ENCODE measurements around the gene IL21R.

Gene IL21R

DNA sequence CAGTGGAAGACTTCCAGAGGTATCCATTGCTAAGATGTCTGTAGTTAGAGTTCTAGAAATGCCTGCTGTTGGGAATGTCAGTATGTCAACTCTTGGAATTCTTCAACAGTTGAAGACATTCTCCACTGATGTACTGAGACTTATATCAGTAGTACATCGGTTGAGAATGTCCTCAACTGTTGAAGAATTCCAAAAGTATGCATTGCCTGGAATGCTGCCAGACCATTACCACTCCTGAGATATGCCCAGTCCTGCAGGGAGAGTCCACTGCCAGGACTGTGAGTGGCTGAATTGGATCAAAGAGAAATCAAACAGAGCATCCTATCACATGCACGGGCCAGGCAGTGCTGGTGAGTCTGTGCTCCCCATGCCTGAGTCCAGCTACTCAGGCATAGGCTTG is 42.0 kb downstream of the IL21R start:
- in situ Hi-C loops (cut with HindIII; ENCODE audit: low sequenced_read_pairs): no loop called here
- DNase-seq (ENCODE audit: low read depth, low spot score): peak; percentile 58
- H3K4me3 ChIP-seq (ENCODE audit: low read depth, low read length): no peak overlapping the region
- TF ChIP-seq, protein P1, sequence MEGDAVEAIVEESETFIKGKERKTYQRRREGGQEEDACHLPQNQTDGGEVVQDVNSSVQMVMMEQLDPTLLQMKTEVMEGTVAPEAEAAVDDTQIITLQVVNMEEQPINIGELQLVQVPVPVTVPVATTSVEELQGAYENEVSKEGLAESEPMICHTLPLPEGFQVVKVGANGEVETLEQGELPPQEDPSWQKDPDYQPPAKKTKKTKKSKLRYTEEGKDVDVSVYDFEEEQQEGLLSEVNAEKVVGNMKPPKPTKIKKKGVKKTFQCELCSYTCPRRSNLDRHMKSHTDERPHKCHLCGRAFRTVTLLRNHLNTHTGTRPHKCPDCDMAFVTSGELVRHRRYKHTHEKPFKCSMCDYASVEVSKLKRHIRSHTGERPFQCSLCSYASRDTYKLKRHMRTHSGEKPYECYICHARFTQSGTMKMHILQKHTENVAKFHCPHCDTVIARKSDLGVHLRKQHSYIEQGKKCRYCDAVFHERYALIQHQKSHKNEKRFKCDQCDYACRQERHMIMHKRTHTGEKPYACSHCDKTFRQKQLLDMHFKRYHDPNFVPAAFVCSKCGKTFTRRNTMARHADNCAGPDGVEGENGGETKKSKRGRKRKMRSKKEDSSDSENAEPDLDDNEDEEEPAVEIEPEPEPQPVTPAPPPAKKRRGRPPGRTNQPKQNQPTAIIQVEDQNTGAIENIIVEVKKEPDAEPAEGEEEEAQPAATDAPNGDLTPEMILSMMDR (IDR thresholded peaks at IDR 0.05; ENCODE audit: low read depth, low read length): no peak

GRCh38 chr16:27444470-27444869 is 42.5 kb downstream of the IL21R start:
- H3K4me3 ChIP-seq (ENCODE audit: low read depth, low read length): no peak overlapping the region
- TF ChIP-seq, protein P1 (IDR thresholded peaks at IDR 0.05; ENCODE audit: low read depth, low read length): no peak
- in situ Hi-C loops (cut with HindIII; ENCODE audit: low sequenced_read_pairs): no loop called here
- no peak for DNase-seq (ENCODE audit: low read depth, low spot score)

- H3K4me3 ChIP-seq (ENCODE audit: low read depth, low read length): no peak overlapping the region
- DNase-seq (ENCODE audit: low read depth, low spot score): no peak
- TF ChIP-seq, protein P1 (IDR thresholded peaks at IDR 0.05; ENCODE audit: low read depth, low read length): peak; percentile 4
- in situ Hi-C loops (cut with HindIII; ENCODE audit: low sequenced_read_pairs): no loop called here
These were observed 43.7 kb downstream of the IL21R start for GRCh38 chr16:27445502-27446175.

DNA sequence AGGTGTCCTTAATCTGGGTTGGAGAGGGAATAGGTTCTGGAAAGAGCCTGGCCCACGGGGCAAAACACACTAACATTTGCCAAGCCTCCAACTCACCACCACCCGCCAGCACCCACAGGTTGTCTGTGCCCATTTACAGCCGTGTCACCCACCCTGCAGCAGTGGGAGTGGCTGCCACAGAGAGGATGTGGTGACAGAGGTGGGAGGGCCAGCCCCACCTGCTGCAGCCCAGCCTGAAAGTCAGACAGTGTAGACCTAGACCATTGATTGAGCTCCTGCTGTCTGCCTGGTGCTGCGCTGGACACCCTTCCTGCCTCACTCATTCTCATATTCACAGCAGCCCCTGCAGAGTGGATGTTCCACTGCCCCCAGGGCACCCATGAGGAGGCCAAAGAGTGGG is 44.7 kb downstream of the IL21R start:
- TF ChIP-seq, protein P1 (IDR thresholded peaks at IDR 0.05; ENCODE audit: low read depth, low read length): no peak
- H3K4me3 ChIP-seq (ENCODE audit: low read depth, low read length): no peak overlapping the region
- in situ Hi-C loops (cut with HindIII; ENCODE audit: low sequenced_read_pairs): no loop called here
- no peak for DNase-seq (ENCODE audit: low read depth, low spot score)

GRCh38 chr16:27447301-27447700 is 45.3 kb downstream of the IL21R start:
- TF ChIP-seq, protein P1 (IDR thresholded peaks at IDR 0.05; ENCODE audit: low read depth, low read length): no peak
- DNase-seq (ENCODE audit: low read depth, low spot score): no peak
- no peak overlapping the region for H3K4me3 ChIP-seq (ENCODE audit: low read depth, low read length)
- in situ Hi-C loops (cut with HindIII; ENCODE audit: low sequenced_read_pairs): no loop called here

DNA sequence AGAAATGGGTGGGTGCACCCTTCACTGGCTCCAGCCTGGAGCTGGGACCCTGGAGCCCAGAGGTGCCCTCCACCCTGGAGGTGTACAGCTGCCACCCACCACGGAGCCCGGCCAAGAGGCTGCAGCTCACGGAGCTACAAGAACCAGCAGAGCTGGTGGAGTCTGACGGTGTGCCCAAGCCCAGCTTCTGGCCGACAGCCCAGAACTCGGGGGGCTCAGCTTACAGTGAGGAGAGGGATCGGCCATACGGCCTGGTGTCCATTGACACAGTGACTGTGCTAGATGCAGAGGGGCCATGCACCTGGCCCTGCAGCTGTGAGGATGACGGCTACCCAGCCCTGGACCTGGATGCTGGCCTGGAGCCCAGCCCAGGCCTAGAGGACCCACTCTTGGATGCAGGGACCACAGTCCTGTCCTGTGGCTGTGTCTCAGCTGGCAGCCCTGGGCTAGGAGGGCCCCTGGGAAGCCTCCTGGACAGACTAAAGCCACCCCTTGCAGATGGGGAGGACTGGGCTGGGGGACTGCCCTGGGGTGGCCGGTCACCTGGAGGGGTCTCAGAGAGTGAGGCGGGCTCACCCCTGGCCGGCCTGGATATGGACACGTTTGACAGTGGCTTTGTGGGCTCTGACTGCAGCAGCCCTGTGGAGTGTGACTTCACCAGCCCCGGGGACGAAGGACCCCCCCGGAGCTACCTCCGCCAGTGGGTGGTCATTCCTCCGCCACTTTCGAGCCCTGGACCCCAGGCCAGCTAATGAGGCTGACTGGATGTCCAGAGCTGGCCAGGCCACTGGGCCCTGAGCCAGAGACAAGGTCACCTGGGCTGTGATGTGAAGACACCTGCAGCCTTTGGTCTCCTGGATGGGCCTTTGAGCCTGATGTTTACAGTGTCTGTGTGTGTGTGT is 46.8 kb downstream of the IL21R start:
- H3K4me3 ChIP-seq (ENCODE audit: low read depth, low read length): no peak overlapping the region
- TF ChIP-seq, protein P1 (IDR thresholded peaks at IDR 0.05; ENCODE audit: low read depth, low read length): no peak
- no peak for DNase-seq (ENCODE audit: low read depth, low spot score)
- in situ Hi-C loops (cut with HindIII; ENCODE audit: low sequenced_read_pairs): no loop called here

Data from astrocyte of the spinal cord (primary cell).